Fibroblast of skin of right quadriceps (primary cell): ENCODE measurements around the gene ZNF30.
A peak's percentile ranks its signal among the peaks of the same experiment; 100 is the strongest.
"Not testable (repeated sequence)": the region's sequence is repeated elsewhere in the genome, so short reads cannot be mapped to it uniquely, and the experiment has no call there.

Source experiments
- DNase-seq: peaks from one replicate; pipeline ENCODE4 v3.0.0-alpha.2; 2013

ZNF30 gene

DNA sequence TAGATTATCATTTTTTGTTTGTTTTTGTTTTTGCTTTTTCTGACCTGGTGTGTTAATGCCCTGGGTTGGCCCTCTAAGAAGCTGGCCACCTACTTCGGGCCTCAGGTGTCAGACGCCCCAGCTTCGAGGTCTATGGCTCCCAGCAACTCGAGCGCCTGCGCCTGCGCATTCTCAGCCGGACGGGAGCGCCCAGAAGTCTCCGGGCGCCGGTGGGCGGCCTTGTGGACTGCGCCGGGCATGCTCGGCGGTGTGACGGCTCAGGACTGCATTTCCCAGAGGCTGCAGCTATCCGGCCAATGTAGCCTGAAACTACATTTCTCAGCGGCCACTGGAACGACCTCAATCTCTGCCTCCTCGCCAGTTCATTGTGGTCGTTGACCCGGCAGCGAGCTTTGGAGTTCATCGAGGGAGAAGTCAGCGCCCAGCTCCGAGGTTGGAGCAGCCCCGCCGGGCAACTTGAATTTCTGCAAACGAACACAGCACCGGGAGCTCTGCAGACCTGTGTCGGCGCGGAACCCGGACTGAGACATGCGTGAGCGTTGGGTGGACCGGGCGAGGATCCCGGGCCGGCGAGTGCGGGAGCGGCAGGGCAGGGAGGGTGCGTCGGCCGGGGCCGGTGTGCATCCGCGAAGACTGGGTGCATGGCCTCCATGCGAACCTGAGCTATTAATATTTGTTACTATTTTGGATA lies at the start of gene ZNF30:
ZNF30 (plus strand) TSS at position 219 of the 691 bp plus-strand sequence. CDS start 3,045 bp downstream, outside the sequence.
- peak; percentile 85 for DNase-seq

DNA sequence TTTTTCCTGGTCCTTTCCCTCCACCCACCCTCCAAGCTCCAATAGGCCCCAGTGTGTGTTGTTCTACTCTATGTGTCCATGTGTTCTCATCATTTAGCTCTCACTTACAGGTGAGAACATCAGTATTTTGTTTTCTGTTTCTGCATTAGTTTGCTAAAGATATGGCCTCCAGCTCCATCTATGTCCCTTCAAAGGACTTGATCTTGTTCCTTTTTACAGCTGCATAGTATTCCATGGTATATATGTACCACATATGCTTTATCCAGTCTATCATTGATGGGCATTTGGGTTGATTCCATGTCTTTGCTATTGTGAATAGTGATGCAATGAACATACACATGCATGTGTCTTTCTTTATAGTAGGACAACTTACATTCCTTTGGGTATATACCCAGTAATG lies 47.1 kb upstream of the ZNF30 start:
- DNase-seq = no peak

DNA sequence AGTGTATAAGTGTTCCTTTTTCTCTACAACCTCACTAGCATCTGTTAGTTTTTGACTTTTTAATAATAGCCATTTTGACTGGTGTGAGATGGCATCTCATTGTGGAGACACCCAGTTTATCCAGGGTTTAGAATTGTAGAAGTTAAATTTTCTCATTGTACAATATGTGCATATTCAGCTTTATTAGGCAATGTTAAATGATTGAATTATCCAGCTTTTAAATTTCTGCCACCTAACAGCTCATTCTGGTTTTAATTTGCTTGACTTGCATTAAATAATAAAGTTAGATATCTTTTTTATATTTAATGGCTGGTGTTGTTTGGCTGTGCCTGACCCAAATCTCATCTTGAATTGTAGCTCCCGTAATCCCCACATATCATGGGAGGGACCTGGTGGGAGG lies 46.7 kb upstream of the ZNF30 start:
- no peak for DNase-seq

DNA sequence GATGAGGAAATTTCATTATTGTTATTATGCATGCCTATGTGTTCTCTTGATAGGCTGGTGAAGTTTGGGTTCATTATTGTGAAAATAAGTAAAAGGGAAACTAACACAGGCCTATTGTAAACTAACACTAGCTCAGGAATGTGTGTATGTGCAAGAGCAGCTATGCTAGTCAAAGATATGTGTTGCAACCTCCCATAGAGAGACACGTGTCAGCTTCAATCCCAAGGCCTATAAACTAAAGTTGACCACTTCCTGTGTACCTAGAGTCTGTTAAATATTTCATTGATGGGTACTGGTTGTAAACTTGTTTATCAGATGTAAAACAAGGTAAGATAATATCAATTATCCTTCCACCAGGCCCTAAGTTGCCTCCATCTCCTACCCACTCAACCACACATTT lies 44.7 kb upstream of the ZNF30 start:
- no peak for DNase-seq

DNA sequence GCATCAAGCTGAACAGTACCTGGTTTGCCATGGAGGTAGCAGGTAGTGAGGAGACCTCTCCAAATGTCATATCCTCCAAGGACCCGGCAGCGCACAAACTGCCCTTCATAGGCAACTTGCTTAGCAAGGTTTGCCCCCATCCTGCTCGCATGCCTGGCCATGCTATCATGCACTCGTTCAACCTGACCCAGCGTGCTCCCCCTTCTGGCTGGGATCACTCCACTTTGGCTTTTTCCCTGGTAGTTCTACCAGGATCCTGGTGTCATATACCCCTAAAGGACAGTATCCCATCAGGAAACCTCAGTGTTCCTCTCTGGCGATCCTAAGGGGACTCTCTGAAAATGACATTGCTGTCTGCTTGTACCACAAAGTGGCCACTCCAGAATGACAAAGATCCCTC lies 38.6 kb upstream of the ZNF30 start:
- DNase-seq = no peak

DNA sequence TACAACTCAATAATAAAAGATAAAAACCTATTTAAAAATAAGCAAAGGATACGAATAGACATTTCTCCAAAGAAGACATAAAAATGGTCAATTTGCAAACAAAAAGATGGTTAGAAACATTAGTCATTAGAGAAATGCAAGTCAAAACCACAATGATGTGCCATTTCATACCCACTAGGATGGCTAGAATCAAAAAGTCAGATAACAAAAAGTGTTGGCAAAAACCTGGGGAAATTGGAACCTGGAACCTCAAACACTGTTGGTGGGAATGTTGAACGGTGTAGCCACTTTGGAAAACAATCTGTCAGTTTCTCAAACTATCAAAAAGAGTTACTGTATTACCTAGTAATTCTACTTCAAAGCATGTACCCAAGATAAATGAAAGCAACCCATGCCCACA lies 26.5 kb upstream of the ZNF30 start:
- DNase-seq = no peak

DNA sequence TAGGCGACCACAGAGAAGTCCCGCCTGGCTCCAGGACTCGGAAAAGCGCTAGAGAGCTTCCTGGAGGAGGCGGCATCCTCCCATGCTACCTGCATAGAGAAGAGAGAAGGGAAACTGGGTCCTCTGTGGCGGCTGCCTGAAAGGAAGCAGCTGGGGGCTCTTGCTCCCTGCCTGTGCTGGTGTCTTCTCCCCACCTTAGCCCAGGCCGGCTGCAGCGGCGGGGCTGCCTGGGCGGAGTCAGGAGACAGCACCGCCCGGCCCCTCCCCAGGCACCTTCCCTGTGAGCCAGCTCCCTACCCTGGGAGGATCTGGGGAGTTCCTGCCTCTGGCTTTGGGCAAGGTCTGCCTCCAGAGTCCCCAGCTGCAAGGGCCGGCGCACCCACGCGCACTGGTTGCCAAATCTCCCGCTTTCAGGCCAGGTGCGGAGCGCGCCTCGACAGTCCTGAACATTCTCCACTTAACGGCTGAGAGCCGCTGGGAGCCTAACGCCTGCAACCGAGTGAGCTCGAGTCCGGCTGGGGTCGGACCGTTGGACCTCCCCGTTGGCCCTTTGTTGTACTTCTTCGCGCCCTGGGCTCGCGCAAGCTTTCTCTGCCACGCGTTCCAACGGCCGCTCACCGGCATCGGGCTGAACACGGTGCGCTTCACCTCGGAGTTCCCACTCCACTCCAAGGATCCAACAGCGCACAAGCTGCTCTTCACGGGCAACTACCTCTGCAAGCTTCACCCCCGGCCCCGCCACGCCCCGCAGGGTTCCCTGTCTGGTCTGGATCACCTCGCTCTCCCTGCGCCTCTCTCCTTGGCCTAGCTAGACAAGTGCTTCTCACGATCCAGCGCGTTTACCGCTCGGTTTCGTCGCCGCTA lies 21.8 kb upstream of the ZNF30 start:
- DNase-seq = no peak

DNA sequence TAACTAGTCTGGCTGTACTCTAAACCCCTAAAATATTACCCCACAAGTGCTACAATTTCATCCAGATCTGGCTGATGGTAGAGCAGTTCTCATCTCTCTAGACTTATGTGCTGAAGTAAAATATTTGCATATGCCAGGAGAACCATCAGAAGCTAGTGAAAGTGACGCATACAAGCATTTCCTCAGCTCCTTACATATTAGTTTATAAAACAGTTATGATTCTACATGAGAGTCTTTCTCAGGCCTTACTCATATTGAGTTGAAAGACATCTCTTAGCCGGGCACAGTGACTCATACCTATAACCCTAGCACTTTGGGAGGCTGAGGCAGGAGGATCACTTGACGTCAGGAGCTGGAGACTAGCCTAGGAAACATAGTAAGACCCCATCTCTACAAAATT lies 15.9 kb upstream of the ZNF30 start:
- no peak for DNase-seq

DNA sequence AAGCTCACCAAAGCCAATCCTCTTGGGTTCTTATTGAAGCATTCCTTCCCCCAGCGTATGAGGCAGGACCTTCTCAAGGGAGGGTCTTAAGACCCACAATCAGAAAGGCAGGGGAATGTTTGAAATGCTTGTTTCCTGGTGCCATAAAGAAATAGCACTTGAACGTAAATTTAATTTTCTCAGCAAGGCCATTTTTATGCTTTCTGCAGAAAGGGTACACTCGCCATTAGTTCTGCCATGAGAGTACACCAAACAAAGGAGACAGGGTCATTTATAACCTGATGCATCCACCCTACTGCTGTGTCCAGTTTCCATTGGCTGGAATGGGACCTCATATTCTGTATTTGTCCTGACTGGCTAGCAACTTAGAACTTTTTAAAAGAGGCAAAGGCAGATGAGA lies 9.6 kb upstream of the ZNF30 start:
- not testable (repeated sequence) for DNase-seq

DNA sequence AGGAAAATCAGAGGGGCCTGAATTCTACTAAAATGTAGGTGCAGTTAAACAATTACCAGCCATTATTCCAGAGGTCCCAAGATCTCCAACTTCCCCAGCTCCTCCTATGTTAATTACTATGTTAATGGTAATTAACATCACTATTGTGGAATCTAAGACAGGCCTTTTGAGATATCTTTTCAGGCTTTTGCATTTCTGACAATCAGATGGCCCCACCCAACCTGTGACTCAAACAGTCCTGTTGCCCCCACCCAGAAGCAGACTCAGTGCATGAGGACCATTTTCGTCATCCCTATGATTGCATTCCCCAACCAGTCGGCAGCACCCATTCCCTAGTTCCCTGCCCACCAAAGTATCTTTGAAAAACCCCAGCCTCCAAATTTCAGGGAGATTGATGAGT lies 8.5 kb upstream of the ZNF30 start:
- DNase-seq = no peak

DNA sequence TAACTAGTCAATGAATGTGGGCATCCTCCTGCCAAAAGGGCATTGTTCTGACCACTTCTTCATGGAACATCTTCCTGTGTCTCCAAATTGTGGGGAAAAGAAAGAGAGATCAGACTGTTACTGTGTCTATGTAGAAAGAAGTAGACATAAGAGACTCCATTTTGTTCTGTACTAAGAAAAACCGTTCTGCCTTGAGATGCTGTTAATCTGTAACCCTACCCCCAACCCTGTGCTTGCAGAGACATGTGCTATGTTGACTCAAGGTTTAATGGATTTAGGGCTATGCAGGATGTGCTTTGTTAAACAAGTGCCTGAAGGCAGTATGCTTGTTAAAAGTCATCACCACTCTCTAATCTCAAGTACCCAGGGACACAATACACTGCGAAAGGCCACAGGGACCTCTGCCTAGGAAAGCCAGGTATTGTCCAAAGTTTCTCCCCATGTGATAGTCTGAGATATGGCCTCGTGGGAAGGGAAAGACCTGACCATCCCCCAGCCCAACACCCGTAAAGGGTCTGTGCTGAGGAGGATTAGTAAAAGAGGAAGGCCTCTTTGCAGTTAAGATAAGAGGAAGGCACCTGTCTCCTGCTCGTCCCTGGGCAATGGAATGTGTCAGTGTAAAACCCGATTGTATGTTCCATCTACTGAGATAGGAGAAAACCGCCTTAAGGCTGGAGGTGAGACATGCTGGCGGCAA lies 6.5 kb upstream of the ZNF30 start:
- not testable (repeated sequence) for DNase-seq

DNA sequence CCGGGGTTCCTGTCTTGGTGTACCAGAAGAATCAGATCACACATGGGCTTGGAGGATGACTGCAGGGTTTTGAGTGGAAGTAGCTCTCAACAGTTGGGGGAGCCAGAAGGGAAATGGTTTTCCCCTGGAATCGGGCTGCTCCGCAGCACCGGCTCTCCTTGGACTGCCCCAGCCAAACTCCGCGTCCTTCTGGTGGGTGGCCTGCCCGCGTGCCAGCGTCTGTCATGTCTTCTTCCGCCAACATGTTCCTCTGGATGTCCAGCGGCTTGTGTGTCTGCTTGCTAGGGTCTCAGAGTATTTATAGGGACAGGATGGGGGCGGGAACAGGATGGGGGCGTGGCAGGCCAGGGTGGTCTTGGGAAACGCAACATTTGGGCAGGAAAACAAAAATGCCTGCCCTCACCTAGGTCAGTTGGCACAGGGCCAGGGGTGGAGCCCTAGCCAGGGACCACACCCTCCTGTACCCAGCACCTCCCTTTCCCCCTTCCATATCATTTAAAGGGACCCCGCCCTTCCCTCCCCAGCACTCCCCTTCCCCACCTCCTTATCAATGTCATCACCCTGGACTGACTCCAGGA lies 1.3 kb upstream of the ZNF30 start:
- no peak for DNase-seq

DNA sequence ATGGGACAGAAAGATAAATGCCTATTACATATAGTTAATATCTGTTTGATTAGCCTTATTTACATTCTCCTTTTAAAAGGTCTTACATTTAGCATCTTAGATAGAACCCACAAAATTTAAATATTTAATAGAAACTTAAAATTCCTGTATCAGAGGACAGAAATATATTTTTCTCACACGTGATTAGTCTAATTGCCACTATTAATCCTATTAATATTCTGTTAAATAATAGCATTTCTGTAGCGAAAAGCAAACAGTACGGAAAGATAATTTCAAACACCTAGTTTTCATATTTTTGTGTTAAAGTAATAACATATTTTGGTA lies 380 bp upstream of the ZNF30 start:
- DNase-seq = no peak

DNA sequence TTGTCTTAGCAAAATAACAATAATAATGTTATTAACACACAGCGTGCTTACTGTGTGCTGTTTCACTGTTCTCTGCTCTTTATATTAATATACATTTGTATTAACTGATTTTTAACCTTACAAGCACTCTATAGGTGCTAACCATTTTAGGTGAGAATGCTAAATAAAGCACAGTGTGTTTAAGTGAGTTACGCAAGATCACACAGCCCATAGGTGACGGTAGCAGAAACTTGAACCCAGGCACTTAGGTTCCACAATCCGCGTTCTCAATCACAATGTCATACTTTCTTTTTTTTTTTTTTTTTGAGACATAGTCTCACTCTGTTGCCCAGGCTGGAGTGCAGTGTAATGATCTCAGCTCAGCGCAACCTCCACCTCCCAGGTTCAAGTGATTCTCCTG lies 5.8 kb downstream of the ZNF30 start:
- no peak for DNase-seq

DNA sequence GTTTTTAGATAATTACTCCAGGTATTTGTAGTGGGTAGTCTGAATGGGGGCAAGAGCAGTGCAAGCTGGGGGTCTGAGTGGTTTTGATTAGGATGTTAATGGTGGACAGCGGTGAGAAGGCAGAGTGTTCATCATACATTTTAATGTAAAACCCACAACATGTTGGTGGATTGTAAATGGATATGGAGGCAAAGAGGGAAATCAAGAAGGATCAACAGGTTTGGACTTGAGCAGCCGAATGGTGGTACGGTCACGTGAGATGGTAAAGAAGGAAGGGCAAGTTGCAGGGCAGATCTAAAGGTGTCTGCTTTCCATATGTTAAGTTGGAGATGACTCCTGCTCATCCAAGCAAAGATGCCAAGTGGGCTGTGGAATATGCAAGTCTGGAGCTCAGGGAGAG lies 9.5 kb downstream of the ZNF30 start:
- DNase-seq = no peak

DNA sequence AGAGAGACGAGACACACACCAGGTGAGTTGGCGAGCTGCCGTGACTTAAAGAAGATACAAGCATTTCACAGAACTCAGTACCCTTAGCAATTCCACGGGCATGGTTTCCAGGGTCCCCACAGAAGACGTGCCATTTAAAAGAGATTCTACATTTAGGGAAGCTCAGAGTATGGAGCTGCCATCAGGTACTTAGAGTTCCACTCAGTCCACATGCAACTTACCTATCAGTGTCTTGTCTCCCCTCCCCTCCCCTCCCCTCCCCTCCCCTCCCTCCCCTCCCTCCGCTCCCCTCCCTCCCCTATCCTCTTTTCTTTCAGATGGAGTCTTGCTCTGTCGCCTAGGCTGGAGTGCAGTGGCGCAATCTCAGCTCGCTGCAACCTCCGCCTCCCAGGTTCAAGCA lies 12.2 kb downstream of the ZNF30 start:
- no peak for DNase-seq

DNA sequence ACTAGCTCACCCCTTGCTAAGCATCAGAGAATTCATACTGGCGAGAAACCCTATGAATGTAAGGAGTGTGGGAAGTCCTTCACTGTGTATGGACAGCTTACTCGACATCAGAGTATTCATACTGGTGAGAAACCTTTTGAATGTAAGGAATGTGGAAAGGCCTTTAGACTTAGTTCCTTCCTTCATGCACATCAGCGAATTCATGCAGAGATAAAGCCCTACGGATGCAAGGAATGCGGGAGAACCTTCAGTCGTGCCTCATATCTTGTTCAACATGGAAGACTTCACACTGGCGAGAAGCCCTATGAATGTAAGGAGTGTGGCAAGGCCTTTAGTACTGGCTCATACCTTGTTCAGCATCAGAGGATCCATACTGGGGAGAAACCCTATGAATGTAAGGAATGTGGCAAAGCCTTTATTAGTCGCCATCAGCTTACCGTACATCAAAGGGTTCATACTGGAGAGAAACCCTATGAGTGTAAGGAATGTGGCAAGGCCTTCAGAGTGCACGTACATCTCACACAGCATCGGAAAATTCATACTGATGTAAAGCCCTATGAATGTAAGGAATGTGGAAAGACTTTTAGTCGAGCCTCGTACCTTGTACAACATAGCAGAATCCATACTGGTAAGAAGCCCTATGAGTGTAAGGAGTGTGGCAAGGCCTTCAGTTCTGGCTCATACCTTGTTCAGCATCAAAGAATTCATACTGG lies 17.3 kb downstream of the ZNF30 start:
- DNase-seq = no peak

DNA sequence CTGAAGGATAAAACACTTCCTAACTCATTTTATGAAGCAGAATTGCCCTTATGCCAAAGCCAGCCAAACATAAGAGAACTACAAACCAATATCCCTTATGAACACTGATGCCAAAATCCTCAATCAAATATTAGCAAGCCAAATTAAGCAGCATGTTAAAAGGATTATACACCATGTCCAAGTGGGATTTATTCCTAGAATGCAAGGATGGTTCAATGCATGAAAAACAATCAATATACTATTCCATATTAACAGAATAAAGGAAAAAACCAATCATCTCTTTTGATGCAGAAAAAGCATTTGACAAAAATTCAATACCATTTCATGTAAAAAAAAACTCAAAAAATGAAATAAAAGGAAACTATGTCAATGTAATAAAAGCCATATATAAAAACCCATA lies 26.4 kb downstream of the ZNF30 start:
- no peak for DNase-seq

DNA sequence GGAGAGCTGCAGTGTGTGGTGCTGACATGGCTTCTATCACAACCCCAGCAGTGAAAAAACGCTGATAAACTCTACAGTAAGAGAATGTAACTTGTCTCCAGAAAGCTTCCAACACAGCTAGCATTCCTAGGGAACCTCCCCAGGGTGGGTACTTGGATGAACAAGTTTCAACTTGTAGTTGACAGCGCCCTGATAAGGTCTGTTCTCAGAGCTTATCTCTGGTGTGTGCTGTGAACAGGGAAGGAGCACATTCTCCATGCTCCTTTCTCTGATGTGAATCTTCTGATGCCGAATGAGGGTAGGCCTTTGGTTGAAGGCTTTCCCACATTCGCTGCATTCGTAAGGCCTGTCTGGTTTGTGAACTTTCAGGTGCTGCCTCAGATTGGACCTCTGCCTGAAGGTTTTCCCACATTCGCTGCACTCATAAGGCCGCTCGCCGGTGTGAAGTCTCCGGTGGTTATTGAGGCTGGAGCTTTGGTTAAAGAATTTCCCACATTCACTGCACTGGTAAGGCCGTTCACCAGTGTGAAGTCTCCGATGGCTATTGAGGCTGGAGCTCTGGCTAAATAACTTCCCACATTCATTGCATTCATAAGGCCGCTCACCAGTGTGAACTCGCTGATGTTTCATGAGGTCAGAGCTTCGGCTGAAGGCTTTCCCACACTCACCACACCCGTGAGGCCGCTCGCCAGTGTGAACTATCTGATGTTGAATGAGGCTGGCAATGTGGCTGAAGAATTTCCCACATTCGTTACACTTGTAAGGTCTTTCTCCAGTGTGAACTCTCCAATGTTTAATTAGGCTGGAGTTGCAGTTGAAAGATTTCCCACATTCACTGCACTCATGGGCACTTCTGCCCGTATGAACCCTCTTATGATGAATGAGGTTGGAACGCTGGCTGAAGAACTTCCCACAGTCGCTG lies 31.4 kb downstream of the ZNF30 start:
- DNase-seq = no peak

DNA sequence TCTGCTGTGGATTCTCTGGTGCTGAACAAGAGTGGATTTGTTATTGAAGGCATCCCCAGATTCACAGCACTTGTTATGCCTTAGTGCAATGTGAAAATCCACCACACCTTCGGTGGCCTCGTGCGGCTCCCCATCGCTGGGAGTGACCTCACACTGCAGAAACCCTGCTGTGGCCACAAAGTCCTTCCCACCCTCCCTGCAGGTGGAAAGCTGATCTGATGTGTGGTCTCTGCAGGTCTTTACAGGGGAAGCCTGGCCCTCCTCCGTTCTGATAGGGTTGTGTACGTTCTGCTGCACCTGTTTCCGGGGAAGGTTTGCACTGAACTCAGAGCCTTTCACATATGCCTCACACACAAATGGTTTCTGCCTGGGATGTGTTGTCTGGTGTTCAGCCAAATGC lies 32.3 kb downstream of the ZNF30 start:
- DNase-seq = no peak

DNA sequence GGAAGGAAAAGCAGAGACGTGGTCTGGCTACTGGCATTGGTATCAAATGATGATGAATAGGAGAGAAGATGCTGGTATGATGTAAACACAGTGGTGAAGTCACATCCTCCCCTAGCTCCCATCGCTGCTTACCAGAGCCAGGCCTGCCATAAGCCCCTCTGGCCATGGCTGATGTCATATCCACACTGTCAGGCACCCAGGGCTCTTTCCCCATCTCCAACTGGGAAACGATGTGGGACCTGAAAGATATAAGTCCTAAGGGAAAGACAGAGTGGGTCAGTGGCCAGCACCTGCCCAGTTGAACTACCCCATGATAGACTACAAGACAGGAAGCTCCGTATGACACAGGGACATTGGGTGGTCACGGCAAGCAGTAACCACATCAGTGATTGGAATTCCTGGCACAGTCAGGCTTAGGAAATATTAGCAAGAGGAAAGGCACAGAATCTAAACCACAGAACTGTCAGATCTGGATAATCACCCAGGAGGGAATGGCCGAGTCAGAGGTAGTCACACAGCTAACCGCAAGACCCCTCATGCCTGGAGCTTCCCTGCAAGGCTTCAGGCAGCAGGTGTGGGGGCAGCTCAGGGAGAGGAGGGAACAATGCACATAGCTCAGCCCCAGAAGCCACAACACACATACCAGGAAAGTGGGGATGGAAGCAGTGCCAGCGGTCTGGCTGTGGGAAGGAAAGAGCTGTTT lies 33.6 kb downstream of the ZNF30 start:
- peak; percentile 82 for DNase-seq
